GM21576 (cell line): ENCODE data around the gene ABCA9.

Experiments
- ATAC-seq: cut with Tn5 transposase; IDR thresholded peaks from one replicate; pipeline ENCODE4 v1.9.1; 2021; ENCODE audit warnings: mild to moderate bottlenecking, moderate library complexity; ENCODE audit not compliant: unreplicated experiment

Gene ABCA9

DNA sequence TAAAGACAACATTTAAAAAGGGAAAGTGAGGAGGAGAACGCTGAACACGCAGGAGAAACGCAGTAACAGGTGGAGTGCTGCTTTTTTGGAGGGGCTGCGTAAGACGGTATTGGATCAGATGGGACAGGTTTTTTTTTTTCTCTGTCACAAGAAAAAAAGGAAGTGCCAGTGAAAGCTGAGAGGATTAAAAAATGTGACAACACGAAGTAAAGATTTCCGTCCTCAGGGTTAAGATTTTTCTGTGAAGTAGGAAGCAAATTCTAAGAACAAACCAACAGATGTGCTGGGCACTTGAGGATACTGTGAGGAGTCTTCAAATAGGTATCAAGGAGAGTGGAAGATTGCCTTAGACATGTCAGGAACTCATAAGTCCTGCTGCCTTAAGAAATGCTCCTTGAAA is 5.8 kb upstream of the ABCA9 start:
- ATAC-seq = no peak

GRCh38 chr17:69065113-69065512 is 4.4 kb upstream of the ABCA9 start:
- no peak for ATAC-seq

- no peak for ATAC-seq
Measured at GRCh38 chr17:69064476-69064875, 3.7 kb upstream of the ABCA9 start.

GRCh38 chr17:69064001-69064400 is 3.3 kb upstream of the ABCA9 start:
- ATAC-seq = no peak

- ATAC-seq = no peak
Measured at GRCh38 chr17:69062860-69063581, 2.3 kb upstream of the ABCA9 start.

GRCh38 chr17:69061721-69062556 is 1.2 kb upstream of the ABCA9 start:
- ATAC-seq = no peak

- ATAC-seq = no peak
Measured at GRCh38 chr17:69059458-69060175, 1.1 kb downstream of the ABCA9 start.

- ATAC-seq = no peak
Measured at GRCh38 chr17:69058165-69058564, 2.6 kb downstream of the ABCA9 start.

DNA sequence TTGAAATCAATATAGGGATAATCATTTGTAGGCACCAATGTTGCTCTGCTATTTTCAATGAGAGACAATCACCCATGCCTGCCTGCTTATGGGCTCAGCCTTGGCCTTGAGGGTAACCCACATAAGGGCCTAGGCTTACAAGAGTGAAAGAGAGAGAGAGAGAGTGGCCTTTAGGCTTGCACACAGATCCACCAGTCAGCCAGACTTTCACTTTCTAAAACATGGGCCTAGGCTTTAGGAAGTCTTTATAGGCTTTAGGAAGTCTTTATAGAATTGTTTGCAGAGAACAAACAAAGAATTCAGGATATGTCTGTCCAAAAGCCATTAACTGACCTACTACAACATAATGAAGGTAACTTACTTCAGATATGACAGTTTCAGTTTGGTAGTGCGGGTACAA is 3.4 kb downstream of the ABCA9 start:
- no peak for ATAC-seq

GRCh38 chr17:69056179-69056823 is 4.4 kb downstream of the ABCA9 start:
- no peak for ATAC-seq

- ATAC-seq = no peak
Measured at GRCh38 chr17:69055334-69055733, 5.4 kb downstream of the ABCA9 start.

DNA sequence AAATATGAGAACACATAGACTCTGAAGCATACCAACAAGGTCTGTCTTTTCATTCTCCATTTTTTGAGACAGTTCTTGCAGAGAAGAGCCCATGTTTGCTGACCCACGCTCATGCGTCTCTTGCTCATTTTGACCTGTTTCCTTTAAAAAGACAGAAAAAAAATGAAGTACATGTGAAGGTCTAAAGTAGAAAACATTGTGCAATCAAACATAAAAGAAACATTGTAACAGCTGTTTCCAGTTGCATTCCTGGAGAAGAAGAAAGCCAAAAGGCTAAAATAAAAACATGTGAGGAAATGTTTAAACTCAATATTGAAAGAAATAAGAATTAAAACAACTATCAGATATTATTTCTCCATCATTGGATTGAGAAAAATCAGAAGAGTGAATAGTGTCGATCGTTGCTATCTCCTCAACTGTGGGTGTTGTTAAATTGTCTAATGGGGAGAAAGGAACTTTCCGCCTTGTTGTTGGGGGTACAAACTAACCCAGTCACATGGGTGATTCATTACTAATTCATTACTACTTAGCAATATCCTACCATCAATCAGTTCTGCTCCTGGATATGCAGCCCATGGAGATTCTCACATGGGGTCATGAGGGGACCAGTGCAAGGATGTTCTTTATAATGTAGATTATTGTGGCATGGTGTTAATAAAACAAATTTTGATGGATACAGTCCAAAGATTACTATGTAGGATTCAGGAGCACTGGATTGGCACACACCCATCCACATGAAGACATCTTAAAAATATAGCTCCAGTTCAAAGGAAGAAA is 9.5 kb downstream of the ABCA9 start:
- ATAC-seq = no peak

GRCh38 chr17:69048634-69049033 is 12.1 kb downstream of the ABCA9 start:
- ATAC-seq = no peak

- ATAC-seq = no peak
Measured at GRCh38 chr17:69047368-69048263, 13.1 kb downstream of the ABCA9 start.

DNA sequence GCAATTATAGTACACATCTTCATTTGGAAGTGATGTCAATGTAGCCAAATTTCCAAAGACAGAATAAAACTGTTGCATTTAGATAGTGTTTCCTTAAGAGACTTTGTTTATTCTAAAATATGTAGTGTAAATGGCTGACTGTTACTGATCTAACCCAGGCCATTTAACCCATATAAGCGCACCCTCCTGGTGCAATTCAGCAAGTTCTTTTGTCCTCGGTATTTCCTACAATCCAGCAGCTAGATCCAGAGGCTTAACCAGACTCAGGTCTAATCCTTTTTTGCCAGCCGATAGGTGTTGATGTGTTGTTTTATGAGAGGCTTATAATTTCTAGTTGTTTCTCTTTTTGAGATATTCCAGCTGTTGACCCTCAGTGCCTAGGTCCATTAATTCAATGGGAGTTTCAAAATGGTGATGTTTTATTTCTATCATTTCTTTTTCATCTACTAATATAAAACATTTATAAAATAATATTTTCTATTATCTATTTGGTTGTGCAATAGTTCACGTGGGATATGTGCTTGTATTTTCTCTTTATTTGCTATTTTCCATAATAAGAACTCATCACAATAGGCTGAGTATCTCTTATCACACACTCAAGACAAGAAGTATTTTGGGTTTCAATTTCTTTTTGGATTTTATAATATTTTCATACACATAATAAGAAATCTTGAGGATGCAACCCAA is 14.5 kb downstream of the ABCA9 start:
- no peak for ATAC-seq

GRCh38 chr17:69045646-69046045 is 15.1 kb downstream of the ABCA9 start:
- ATAC-seq = no peak

- ATAC-seq = no peak
Measured at GRCh38 chr17:69044371-69044770, 16.4 kb downstream of the ABCA9 start.

DNA sequence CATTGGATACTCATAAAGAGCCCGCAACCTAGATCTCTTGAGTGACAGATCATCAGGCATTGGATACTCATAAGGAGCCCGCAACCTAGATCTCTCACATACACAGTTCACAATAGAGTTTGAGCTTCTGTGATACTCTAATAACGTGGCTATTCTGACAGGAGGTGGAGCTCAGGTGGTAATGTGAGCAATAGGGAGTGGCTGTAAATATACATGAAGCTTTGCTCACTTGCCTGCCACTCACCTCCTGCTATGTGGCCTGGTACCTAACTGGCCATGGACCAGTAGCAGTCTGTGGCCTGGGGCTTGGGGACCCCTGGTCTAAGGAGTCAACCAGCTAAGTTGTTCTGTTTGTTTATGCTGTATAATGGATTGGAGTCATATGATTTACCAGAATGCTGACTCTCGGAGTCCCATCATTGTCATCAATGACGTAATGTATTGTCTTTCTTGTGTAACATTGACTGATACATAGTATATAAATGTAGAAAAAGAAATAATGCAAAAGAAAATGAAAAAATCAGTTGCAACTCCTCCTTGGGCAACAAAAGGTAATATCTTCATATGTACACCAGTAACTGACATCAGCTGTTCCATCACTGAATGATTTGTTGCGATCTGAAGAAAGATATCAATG is 17.5 kb downstream of the ABCA9 start:
- no peak for ATAC-seq
